NOMO-1 treated with dmso at 0.1 percent for 144 hours (cell line): Measurements from ENCODE around the gene GALNT9.

ENCODE experiments used
- DNase-seq: peaks from one replicate; lab custom pipeline; 2025; ENCODE audit not compliant: unreplicated experiment; lab: John Stamatoyannopoulos, UW

Gene GALNT9

GRCh38 chr12:132217800-132218526 is 111.4 kb downstream of the GALNT9 start:
- DNase-seq, result no peak

GRCh38 chr12:132217371-132217770 is 112.0 kb downstream of the GALNT9 start:
- no peak for DNase-seq

- no peak for DNase-seq
These were observed 112.9 kb downstream of the GALNT9 start for GRCh38 chr12:132216354-132216987.

- no peak for DNase-seq
These were observed 113.9 kb downstream of the GALNT9 start for GRCh38 chr12:132215299-132215989.

- no peak for DNase-seq
These were observed 114.5 kb downstream of the GALNT9 start for GRCh38 chr12:132214891-132215290.

GRCh38 chr12:132214161-132214476 is 115.3 kb downstream of the GALNT9 start:
- DNase-seq, result no peak

GRCh38 chr12:132213359-132214160 is 115.8 kb downstream of the GALNT9 start:
- no peak for DNase-seq

- no peak for DNase-seq
These were observed 117.6 kb downstream of the GALNT9 start for GRCh38 chr12:132211816-132212215.

GRCh38 chr12:132211326-132211725 is 118.1 kb downstream of the GALNT9 start:
- no peak for DNase-seq

- DNase-seq, result no peak
These were observed 119.0 kb downstream of the GALNT9 start for GRCh38 chr12:132210223-132211055.

- DNase-seq, result no peak
These were observed 119.7 kb downstream of the GALNT9 start for GRCh38 chr12:132209619-132210222.

- DNase-seq, result no peak
These were observed 121.1 kb downstream of the GALNT9 start for GRCh38 chr12:132208153-132208823.

- no peak for DNase-seq
These were observed 122.2 kb downstream of the GALNT9 start for GRCh38 chr12:132207083-132207775.

GRCh38 chr12:132206046-132206434 is 123.3 kb downstream of the GALNT9 start:
- DNase-seq, result no peak

GRCh38 chr12:132205271-132206045 is 123.9 kb downstream of the GALNT9 start:
- no peak for DNase-seq

- no peak for DNase-seq
These were observed 124.6 kb downstream of the GALNT9 start for GRCh38 chr12:132204793-132205270.

- DNase-seq, result no peak
These were observed 125.2 kb downstream of the GALNT9 start for GRCh38 chr12:132204063-132204792.
